ENCODE results near the gene STAT3.

STAT3 gene

DNA sequence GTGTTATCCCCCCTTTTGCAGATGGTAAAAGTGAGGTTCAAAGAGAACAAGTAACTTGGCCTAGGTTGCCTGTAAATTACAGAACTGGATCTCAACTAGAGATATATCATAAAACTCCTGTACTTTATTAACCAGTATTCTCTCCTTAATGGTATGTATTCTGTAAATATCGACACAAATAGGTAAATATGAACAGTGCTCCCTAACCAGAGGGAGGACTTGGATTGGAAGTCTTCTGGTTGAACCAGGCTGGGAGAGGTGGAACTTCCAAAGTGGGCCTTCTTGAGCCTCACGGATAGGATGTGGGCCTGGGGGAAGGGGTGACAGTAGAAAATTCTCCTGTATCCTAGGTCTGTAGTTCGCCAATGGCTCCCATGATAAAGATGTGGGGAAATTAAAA is 92.2 kb downstream of the STAT3 start:
- H3K27ac ChIP-seq (ENCODE audit: low read depth, low read length): no peak overlapping the region
- H3K4me3 ChIP-seq (ENCODE audit: low read depth in 1 of 2, low read length in 2 of 2): no peak overlapping the region

GRCh38 chr17:42294469-42295398 is 93.5 kb downstream of the STAT3 start:
- no peak overlapping the region for H3K4me3 ChIP-seq (ENCODE audit: low read depth in 1 of 2, low read length in 2 of 2)
- peaks cover 32% of the 10 kb centered on the region for H3K36me3 ChIP-seq (ENCODE audit: insufficient read depth, low read length)
- H3K9me3 ChIP-seq (ENCODE audit: low read length): no peaks in the 10 kb centered on the region
- H3K27ac ChIP-seq (ENCODE audit: low read depth, low read length): no peak overlapping the region
- peaks cover under 1% of the 10 kb centered on the region for H3K4me1 ChIP-seq (ENCODE audit: insufficient read depth, low read length)
- no peaks in the 10 kb centered on the region for H3K27me3 ChIP-seq (ENCODE audit: control insufficient read depth in 1 of 2, insufficient read depth in 2 of 2, low read length in 2 of 2)
- H3K9ac ChIP-seq (ENCODE audit: low read length): no peak overlapping the region

More for the DNA sequence above, 92.2 kb downstream of the STAT3 start:
- H3K9me3 ChIP-seq (ENCODE audit: low read length): no peaks in the 10 kb centered on the region
- peaks cover 35% of the 10 kb centered on the region for H3K36me3 ChIP-seq (ENCODE audit: insufficient read depth, low read length)
- H3K27me3 ChIP-seq (ENCODE audit: control insufficient read depth in 1 of 2, insufficient read depth in 2 of 2, low read length in 2 of 2): no peaks in the 10 kb centered on the region
- no peak overlapping the region for H3K9ac ChIP-seq (ENCODE audit: low read length)
- H3K4me1 ChIP-seq (ENCODE audit: insufficient read depth, low read length): no peaks in the 10 kb centered on the region

DNA sequence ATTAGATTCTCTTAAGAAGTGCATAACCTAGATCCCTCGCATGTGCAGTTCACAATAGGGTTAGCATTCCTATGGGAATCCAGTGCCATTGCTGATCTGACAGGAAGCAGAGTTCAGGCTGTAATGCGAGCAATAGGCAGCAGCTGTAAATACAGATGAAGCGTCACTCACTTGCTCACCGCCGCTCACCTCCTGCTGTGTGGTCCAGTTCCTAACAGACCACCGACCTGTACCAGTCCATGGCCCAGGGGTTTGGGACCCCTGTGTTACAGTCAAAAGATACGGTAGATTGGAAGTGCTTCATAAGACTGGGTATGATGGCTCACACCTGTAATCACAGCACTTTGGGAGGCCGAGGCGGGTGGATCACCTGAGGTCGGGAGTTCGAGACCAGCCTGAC is 97.1 kb downstream of the STAT3 start:
- Histone ChIP-seq H3K27ac (ENCODE audit: low read depth, low read length) (no peak overlapping the region), H3K4me3 (ENCODE audit: low read depth in 1 of 2, low read length in 2 of 2) (no peak overlapping the region)

GRCh38 chr17:42290577-42290976 is 97.7 kb downstream of the STAT3 start:
- H3K27me3 ChIP-seq (ENCODE audit: control insufficient read depth in 1 of 2, insufficient read depth in 2 of 2, low read length in 2 of 2): no peaks in the 10 kb centered on the region
- H3K36me3 ChIP-seq (ENCODE audit: insufficient read depth, low read length): peaks cover 9% of the 10 kb centered on the region
- no peaks in the 10 kb centered on the region for H3K9me3 ChIP-seq (ENCODE audit: low read length)
- no peak overlapping the region for H3K9ac ChIP-seq (ENCODE audit: low read length)
- H3K27ac ChIP-seq (ENCODE audit: low read depth, low read length): no peak overlapping the region
- H3K4me3 ChIP-seq (ENCODE audit: low read depth in 1 of 2, low read length in 2 of 2): no peak overlapping the region
- H3K4me1 ChIP-seq (ENCODE audit: insufficient read depth, low read length): peaks cover 29% of the 10 kb centered on the region

More for the DNA sequence above, 97.1 kb downstream of the STAT3 start:
- Histone ChIP-seq H3K9me3 (ENCODE audit: low read length) (no peaks in the 10 kb centered on the region), H3K36me3 (ENCODE audit: insufficient read depth, low read length) (peaks cover 15% of the 10 kb centered on the region), H3K9ac (ENCODE audit: low read length) (no peak overlapping the region), H3K27me3 (ENCODE audit: control insufficient read depth in 1 of 2, insufficient read depth in 2 of 2, low read length in 2 of 2) (no peaks in the 10 kb centered on the region), H3K4me1 (ENCODE audit: insufficient read depth, low read length) (peaks cover 28% of the 10 kb centered on the region)

- peak overlapping the region; percentile 59 for H3K27ac ChIP-seq (ENCODE audit: low read depth, low read length)
- H3K4me1 ChIP-seq (ENCODE audit: insufficient read depth, low read length): peaks cover 29% of the 10 kb centered on the region
- H3K9ac ChIP-seq (ENCODE audit: low read length): no peak overlapping the region
- H3K27me3 ChIP-seq (ENCODE audit: control insufficient read depth in 1 of 2, insufficient read depth in 2 of 2, low read length in 2 of 2): no peaks in the 10 kb centered on the region
- peaks cover under 1% of the 10 kb centered on the region for H3K36me3 ChIP-seq (ENCODE audit: insufficient read depth, low read length)
- peak overlapping the region in 1 of 2 donors; percentile 86 for H3K4me3 ChIP-seq (ENCODE audit: low read depth in 1 of 2, low read length in 2 of 2)
- no peaks in the 10 kb centered on the region for H3K9me3 ChIP-seq (ENCODE audit: low read length)
Measured at GRCh38 chr17:42289611-42290181, 98.5 kb downstream of the STAT3 start.

- no peak overlapping the region for H3K9ac ChIP-seq (ENCODE audit: low read length)
- H3K27me3 ChIP-seq (ENCODE audit: control insufficient read depth in 1 of 2, insufficient read depth in 2 of 2, low read length in 2 of 2): no peaks in the 10 kb centered on the region
- H3K4me1 ChIP-seq (ENCODE audit: insufficient read depth, low read length): peaks cover 29% of the 10 kb centered on the region
- no peaks in the 10 kb centered on the region for H3K36me3 ChIP-seq (ENCODE audit: insufficient read depth, low read length)
- peak overlapping the region; percentile 76 to 86 for H3K4me3 ChIP-seq (ENCODE audit: low read depth in 1 of 2, low read length in 2 of 2)
- no peaks in the 10 kb centered on the region for H3K9me3 ChIP-seq (ENCODE audit: low read length)
- peak overlapping the region; percentile 59 for H3K27ac ChIP-seq (ENCODE audit: low read depth, low read length)
Measured at GRCh38 chr17:42288803-42289610, 99.2 kb downstream of the STAT3 start.

DNA sequence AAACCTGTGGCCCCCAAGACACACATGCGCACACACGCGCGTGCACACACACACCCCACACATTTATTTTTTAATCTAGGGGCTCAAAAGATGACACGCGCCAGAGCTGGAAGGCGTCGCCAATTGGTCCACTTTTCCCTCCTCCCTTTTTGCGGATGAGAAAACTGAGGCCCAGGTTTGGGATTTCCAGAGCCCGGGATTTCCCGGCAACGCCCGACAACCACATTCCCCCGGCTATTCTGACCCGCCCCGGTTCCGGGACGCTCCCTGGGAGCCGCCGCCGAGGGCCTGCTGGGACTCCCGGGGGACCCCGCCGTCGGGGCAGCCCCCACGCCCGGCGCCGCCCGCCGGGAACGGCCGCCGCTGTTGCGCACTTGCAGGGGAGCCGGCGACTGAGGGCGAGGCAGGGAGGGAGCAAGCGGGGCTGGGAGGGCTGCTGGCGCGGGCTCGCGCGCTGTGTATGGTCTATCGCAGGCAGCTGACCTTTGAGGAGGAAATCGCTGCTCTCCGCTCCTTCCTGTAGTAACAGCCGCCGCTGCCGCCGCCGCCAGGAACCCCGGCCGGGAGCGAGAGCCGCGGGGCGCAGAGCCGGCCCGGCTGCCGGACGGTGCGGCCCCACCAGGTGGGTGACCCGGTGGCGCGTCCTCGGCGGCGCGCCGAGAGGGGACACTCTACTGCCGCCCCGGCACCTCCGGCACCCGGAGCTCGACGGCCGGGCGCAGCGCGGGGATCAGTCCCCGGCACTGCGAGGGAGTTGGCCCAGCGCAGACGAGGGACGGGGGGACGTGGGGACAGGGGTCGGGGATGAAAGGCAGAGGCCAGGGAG is 100.1 kb downstream of the STAT3 start, which contains the start of gene STAT5A:
TSS of gene STAT5A (plus strand) at position 522 of the 826 bp plus-strand sequence. CDS start 914 bp downstream, outside the sequence.
- Histone ChIP-seq H3K4me3 (ENCODE audit: low read depth in 1 of 2, low read length in 2 of 2) (peak within 1 kb of the TSS; percentile 76 to 86), H3K9me3 (ENCODE audit: low read length) (no peaks in the 10 kb centered on the region), H3K36me3 (ENCODE audit: insufficient read depth, low read length) (no peaks in the 10 kb centered on the region), H3K27me3 (ENCODE audit: control insufficient read depth in 1 of 2, insufficient read depth in 2 of 2, low read length in 2 of 2) (no peaks in the 10 kb centered on the region), H3K27ac (ENCODE audit: low read depth, low read length) (peak within 1 kb of the TSS; percentile 59), H3K9ac (ENCODE audit: low read length) (peak within 1 kb of the TSS; percentile 91), H3K4me1 (ENCODE audit: insufficient read depth, low read length) (peaks cover 29% of the 10 kb centered on the region)

DNA sequence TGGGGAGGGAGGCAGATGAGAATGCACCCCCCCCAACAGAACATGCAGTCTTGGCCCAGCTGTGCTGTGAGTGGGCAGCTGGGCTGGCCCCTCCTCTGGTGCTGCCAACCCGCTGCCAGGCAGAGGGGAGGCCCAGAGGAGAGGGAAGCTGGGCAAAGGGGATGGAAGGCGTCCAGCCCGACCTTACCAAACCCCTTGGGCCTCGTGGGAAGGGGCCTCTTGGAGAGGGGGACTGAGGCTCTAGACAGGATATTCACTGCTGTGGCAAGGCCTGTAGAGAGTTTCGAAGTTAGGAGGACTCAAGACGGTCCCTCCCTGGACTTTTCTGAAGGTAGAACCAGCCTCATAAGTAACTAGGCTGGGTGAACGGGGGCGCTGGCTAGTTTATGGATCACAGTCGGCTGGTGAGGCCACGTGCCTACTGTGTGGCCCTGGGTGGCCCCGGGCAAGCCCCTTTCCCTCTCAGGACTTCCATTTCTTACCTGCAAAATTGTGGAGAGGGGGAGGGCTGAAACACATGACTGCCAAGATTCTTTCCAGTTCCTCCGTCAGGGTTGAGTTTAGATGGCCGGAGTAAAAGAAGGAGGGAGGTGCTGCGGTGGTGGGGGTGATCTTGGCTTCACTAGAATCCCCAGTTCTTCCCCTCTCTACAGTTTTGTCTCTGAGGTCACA is 100.8 kb downstream of the STAT3 start:
- H3K9me3 ChIP-seq (ENCODE audit: low read length): no peaks in the 10 kb centered on the region
- peak overlapping the region; percentile 55 for H3K27ac ChIP-seq (ENCODE audit: low read depth, low read length)
- H3K4me3 ChIP-seq (ENCODE audit: low read depth in 1 of 2, low read length in 2 of 2): peak overlapping the region; percentile 76 to 86
- H3K27me3 ChIP-seq (ENCODE audit: control insufficient read depth in 1 of 2, insufficient read depth in 2 of 2, low read length in 2 of 2): no peaks in the 10 kb centered on the region
- H3K36me3 ChIP-seq (ENCODE audit: insufficient read depth, low read length): no peaks in the 10 kb centered on the region
- peak overlapping the region; percentile 91 for H3K9ac ChIP-seq (ENCODE audit: low read length)
- H3K4me1 ChIP-seq (ENCODE audit: insufficient read depth, low read length): peaks cover 29% of the 10 kb centered on the region

GRCh38 chr17:42286411-42287221 is 101.6 kb downstream of the STAT3 start:
- Histone ChIP-seq H3K27me3 (ENCODE audit: control insufficient read depth in 1 of 2, insufficient read depth in 2 of 2, low read length in 2 of 2) (no peaks in the 10 kb centered on the region), H3K9me3 (ENCODE audit: low read length) (no peaks in the 10 kb centered on the region), H3K4me1 (ENCODE audit: insufficient read depth, low read length) (peaks cover 29% of the 10 kb centered on the region), H3K36me3 (ENCODE audit: insufficient read depth, low read length) (no peaks in the 10 kb centered on the region), H3K27ac (ENCODE audit: low read depth, low read length) (peak overlapping the region; percentile 55), H3K9ac (ENCODE audit: low read length) (peak overlapping the region; percentile 91), H3K4me3 (ENCODE audit: low read depth in 1 of 2, low read length in 2 of 2) (peak overlapping the region in 1 of 2 donors; percentile 86)
